Measurements from ENCODE around the gene PBX3. TPM values are rescaled to one million over a fixed set of nuclear protein-coding genes. Genes with fewer than 3 reads are reported as not detected.
"Not testable (repeated sequence)": the region's sequence is repeated elsewhere in the genome, so short reads cannot be mapped to it uniquely, and the experiment has no call there.

Gene PBX3
- total RNA-seq, 4 donors from 2014 or later, result 18.0 to 33.5 (median 24.2) TPM

- Histone ChIP-seq H3K4me3 (no peak overlapping the region), H3K27ac (no peak overlapping the region), H3K4me1 (peaks cover 0 to 28% (median 4%) of the 10 kb centered on the region in 4 donors), H3K27me3 (no peaks in the 10 kb centered on the region), H3K36me3 (no peaks in the 10 kb centered on the region), H3K9me3 (no peaks in the 10 kb centered on the region)
- no peak for TF ChIP-seq POLR2A (IDR thresholded peaks at IDR 0.05)
- WGBS, 2 donors, result 69 to 75% methylated on average over 4 of the region's 4 CpGs
- DNase-seq (ENCODE audit: low spot score in 2 of 2), result no peak
These were observed 73.1 kb downstream of the PBX3 start for GRCh38 chr9:125820100-125820804.

- H3K4me3 ChIP-seq, result no peak overlapping the region
- peaks cover 0 to 30% (median 4%) of the 10 kb centered on the region in 4 donors for H3K4me1 ChIP-seq
- no peaks in the 10 kb centered on the region for H3K36me3 ChIP-seq
- H3K27ac ChIP-seq, result no peak overlapping the region
- no peaks in the 10 kb centered on the region for H3K9me3 ChIP-seq
- DNase-seq (ENCODE audit: low spot score in 2 of 2), result no peak
- H3K27me3 ChIP-seq, result no peaks in the 10 kb centered on the region
- WGBS, 2 donors, result 78 to 86% methylated on average over 4 of the region's 4 CpGs
- TF ChIP-seq CTCF (IDR thresholded peaks at IDR 0.05) (no peak), POLR2A (IDR thresholded peaks at IDR 0.05) (no peak), EP300 (IDR thresholded peaks at IDR 0.05) (no peak)
These were observed 73.9 kb downstream of the PBX3 start for GRCh38 chr9:125821078-125821477.

DNA sequence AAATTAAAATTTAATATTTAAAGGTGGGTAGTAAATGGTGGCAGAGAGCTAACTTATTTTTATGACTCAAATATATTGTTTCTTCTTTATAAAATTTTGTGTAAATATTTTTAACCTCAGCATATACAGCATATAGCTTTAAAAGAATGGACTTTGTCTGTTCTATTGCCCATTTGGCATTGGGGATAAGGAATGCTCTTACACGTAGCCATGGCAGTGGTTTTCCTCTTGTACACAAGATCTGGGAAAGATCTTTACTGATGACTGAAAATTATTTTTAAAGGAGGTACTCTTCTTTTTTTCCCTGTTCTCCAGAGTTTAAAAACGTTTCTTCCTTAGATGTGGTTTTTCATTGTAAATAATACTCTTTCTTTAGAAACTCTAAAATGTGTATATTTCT is 75.0 kb downstream of the PBX3 start:
- 54 to 57% methylated on average over 2 of the region's 2 CpGs for WGBS, 2 donors
- DNase-seq (ENCODE audit: low spot score in 2 of 2), result no peak
- Histone ChIP-seq H3K9me3 (no peaks in the 10 kb centered on the region), H3K36me3 (no peaks in the 10 kb centered on the region), H3K4me3 (no peak overlapping the region), H3K27ac (no peak overlapping the region), H3K27me3 (no peaks in the 10 kb centered on the region), H3K4me1 (peaks cover 0 to 30% (median 4%) of the 10 kb centered on the region in 4 donors)
- no peak for TF ChIP-seq EP300 (IDR thresholded peaks at IDR 0.05)
- TF ChIP-seq POLR2A (IDR thresholded peaks at IDR 0.05), result no peak
- no peak for TF ChIP-seq CTCF (IDR thresholded peaks at IDR 0.05)

GRCh38 chr9:125822902-125823301 is 75.7 kb downstream of the PBX3 start:
- WGBS, 2 donors, result 90 to 93% methylated on average over 2 of the region's 2 CpGs
- Histone ChIP-seq H3K4me3 (no peak overlapping the region), H3K27me3 (no peaks in the 10 kb centered on the region), H3K4me1 (peaks cover 0 to 30% (median 4%) of the 10 kb centered on the region in 4 donors), H3K36me3 (no peaks in the 10 kb centered on the region), H3K9me3 (no peaks in the 10 kb centered on the region), H3K27ac (no peak overlapping the region)
- DNase-seq (ENCODE audit: low spot score in 2 of 2), result no peak
- TF ChIP-seq CTCF (IDR thresholded peaks at IDR 0.05) (no peak), EP300 (IDR thresholded peaks at IDR 0.05) (no peak), POLR2A (IDR thresholded peaks at IDR 0.05) (no peak)

- Histone ChIP-seq H3K27ac (peak overlapping the region in 2 of 4 donors; percentile 17 to 47), H3K4me3 (peak overlapping the region in 2 of 4 donors; percentile 12 to 37), H3K4me1 (peaks cover 0 to 30% (median 4%) of the 10 kb centered on the region in 4 donors)
- DNase-seq (ENCODE audit: low spot score in 2 of 2); H3K36me3 ChIP-seq; H3K9me3 ChIP-seq; H3K27me3 ChIP-seq: not testable (repeated sequence)
- 80 to 82% methylated on average over 6 of the region's 6 CpGs for WGBS, 2 donors
These were observed 76.8 kb downstream of the PBX3 start for GRCh38 chr9:125823874-125824406.

- no peak overlapping the region for H3K27ac ChIP-seq
- TF ChIP-seq POLR2A (IDR thresholded peaks at IDR 0.05), result no peak
- no peak for TF ChIP-seq CTCF (IDR thresholded peaks at IDR 0.05)
- no peak for TF ChIP-seq EP300 (IDR thresholded peaks at IDR 0.05)
- H3K9me3 ChIP-seq, result no peaks in the 10 kb centered on the region
- no peak for DNase-seq (ENCODE audit: low spot score in 2 of 2)
- H3K4me1 ChIP-seq, result peaks cover 0 to 22% (median 2%) of the 10 kb centered on the region in 4 donors
- 54 to 62% methylated on average over 3 of the region's 3 CpGs for WGBS, 2 donors
- no peak overlapping the region for H3K4me3 ChIP-seq
- no peaks in the 10 kb centered on the region for H3K27me3 ChIP-seq
- no peaks in the 10 kb centered on the region for H3K36me3 ChIP-seq
These were observed 78.6 kb downstream of the PBX3 start for GRCh38 chr9:125825762-125826161.
